H9 (cell line): ENCODE data around the gene FAM162A. TPM values are rescaled to one million over a fixed set of nuclear protein-coding genes. Genes with fewer than 3 reads are reported as not detected.

Experiments used
- DNase-seq: peaks from one replicate; pipeline ENCODE4 v3.0.0-alpha.2; 2017
- H2AFZ ChIP-seq: one replicate; pipeline ENCODE4 v1.6.1; 2013; ENCODE audit warnings: mild to moderate bottlenecking, low read length, control low read depth, moderate library complexity
- H2AK5ac ChIP-seq: 2 replicates; pipeline ENCODE4 v1.6.1; 2013; ENCODE audit warnings: low read length, control low read depth, mixed read lengths; ENCODE audit not compliant: insufficient read length
- H2BK120ac ChIP-seq: one replicate; pipeline ENCODE4 v1.6.1; 2013; ENCODE audit warnings: low read depth, mild to moderate bottlenecking, low read length, control low read depth, inconsistent platforms; ENCODE audit not compliant: poor library complexity, severe bottlenecking
- H2BK12ac ChIP-seq: 2 replicates; pipeline ENCODE4 v1.6.1; 2013; ENCODE audit warnings: low read length, control low read depth, mixed read lengths, low read depth; ENCODE audit not compliant: insufficient read length
- H2BK15ac ChIP-seq: 2 replicates; pipeline ENCODE4 v1.6.1; 2013; ENCODE audit warnings: low read depth, low read length, control low read depth
- H2BK20ac ChIP-seq: one replicate; pipeline ENCODE4 v1.6.1; 2013; ENCODE audit warnings: low read depth, mild to moderate bottlenecking, low read length, control low read depth, inconsistent platforms; ENCODE audit not compliant: poor library complexity, severe bottlenecking
- H2BK5ac ChIP-seq: 2 replicates; pipeline ENCODE4 v1.6.1; 2013; ENCODE audit warnings: low read length, control low read depth, mixed read lengths; ENCODE audit not compliant: insufficient read length
- H3K14ac ChIP-seq: 2 replicates; pipeline ENCODE4 v1.6.1; 2013; ENCODE audit warnings: low read length, control low read depth; ENCODE audit not compliant: insufficient read depth
- H3K18ac ChIP-seq: 2 replicates; pipeline ENCODE4 v1.6.1; 2013; ENCODE audit warnings: low read depth, mild to moderate bottlenecking, mixed read lengths, low read length, control low read depth; ENCODE audit not compliant: insufficient read length
- H3K23ac ChIP-seq: 2 replicates; pipeline ENCODE4 v1.6.1; 2013; ENCODE audit warnings: low read length, control low read depth, mixed read lengths, low read depth; ENCODE audit not compliant: insufficient read length
- H3K23me2 ChIP-seq: 2 replicates; pipeline ENCODE4 v1.6.1; 2013; ENCODE audit warnings: low read depth, mild to moderate bottlenecking, mixed read lengths, low read length, control low read depth; ENCODE audit not compliant: insufficient read length, poor library complexity, severe bottlenecking
- H3K27ac ChIP-seq: 2 replicates; pipeline ENCODE4 v1.5.1; 2013; ENCODE audit warnings: low read length, control low read depth, mixed read lengths, low read depth; ENCODE audit not compliant: insufficient read length
- H3K27me3 ChIP-seq: 2 replicates; pipeline ENCODE4 v1.6.1; 2013; ENCODE audit warnings: low read length, control low read depth, inconsistent platforms; ENCODE audit not compliant: insufficient read depth
- H3K4ac ChIP-seq: 2 replicates; pipeline ENCODE4 v1.6.1; 2013; ENCODE audit warnings: low read depth, mild to moderate bottlenecking, control low read depth, inconsistent platforms, low read length, moderate library complexity
- H3K4me1 ChIP-seq: 2 replicates; pipeline ENCODE4 v1.6.1; 2013; ENCODE audit warnings: low read length, control low read depth, inconsistent platforms; ENCODE audit not compliant: insufficient read depth
- H3K4me2 ChIP-seq: 2 replicates; pipeline ENCODE4 v1.6.1; 2013; ENCODE audit warnings: low read length, control low read depth, mixed read lengths; ENCODE audit not compliant: insufficient read length, insufficient read depth
- H3K56ac ChIP-seq: 2 replicates; pipeline ENCODE4 v1.6.1; 2013; ENCODE audit warnings: low read depth, mild to moderate bottlenecking, mixed read lengths, low read length, control low read depth; ENCODE audit not compliant: insufficient read length
- H3K79me1 ChIP-seq: 2 replicates; pipeline ENCODE4 v1.6.1; 2013; ENCODE audit warnings: low read depth, mild to moderate bottlenecking, moderate library complexity, low read length, control low read depth, inconsistent platforms; ENCODE audit not compliant: insufficient read depth, poor library complexity, severe bottlenecking
- H3K79me2 ChIP-seq: 2 replicates; pipeline ENCODE4 v1.6.1; 2013; ENCODE audit warnings: low read length, control low read depth, inconsistent platforms; ENCODE audit not compliant: insufficient read depth
- H3K9ac ChIP-seq: 2 replicates; pipeline ENCODE4 v1.6.1; 2013; ENCODE audit warnings: low read length, control low read depth, mixed read lengths; ENCODE audit not compliant: insufficient read length; ENCODE audit errors: extremely low read depth
- H3K9me3 ChIP-seq: one replicate; pipeline ENCODE4 v1.6.1; 2013; ENCODE audit warnings: low read depth, low read length, inconsistent platforms; ENCODE audit not compliant: control insufficient read depth
- H3T11ph ChIP-seq: one replicate; pipeline ENCODE4 v1.6.1; 2013; ENCODE audit warnings: mild to moderate bottlenecking, low read length, control low read depth, inconsistent platforms
- H4K20me1 ChIP-seq: one replicate; pipeline ENCODE4 v1.6.1; 2013; ENCODE audit not compliant: control insufficient read depth, insufficient read length, insufficient read depth
- H4K5ac ChIP-seq: 2 replicates; pipeline ENCODE4 v1.6.1; 2013; ENCODE audit warnings: low read depth, mild to moderate bottlenecking, mixed read lengths, low read length, control low read depth; ENCODE audit not compliant: insufficient read length
- H4K8ac ChIP-seq: replicated peaks from 2 replicates; pipeline ENCODE4 v1.6.1; 2013; ENCODE audit warnings: low read length, control low read depth, mixed read lengths, low read depth; ENCODE audit not compliant: insufficient read length
- H4K91ac ChIP-seq: 2 replicates; pipeline ENCODE4 v1.6.1; 2013; ENCODE audit warnings: low read depth, mild to moderate bottlenecking, moderate library complexity, mixed read lengths, low read length, control low read depth; ENCODE audit not compliant: insufficient read length
- H3K27ac Mint-ChIP-seq, 3 experiments: 2 replicates in 2 of 3; 3 replicates in 1 of 3; pipeline ENCODE4 v1.8.0; 2020 to 2021; ENCODE audit warnings: mixed read lengths in 3 of 3, mild to moderate bottlenecking in 1 of 3, moderate library complexity in 1 of 3
- H3K27me3 Mint-ChIP-seq: 2 replicates; pipeline ENCODE4 v1.8.0; 2021; ENCODE audit warnings: low read depth, mild to moderate bottlenecking, moderate library complexity, mixed read lengths
- H3K36me3 Mint-ChIP-seq, 3 experiments: 2 replicates in 2 of 3; 3 replicates in 1 of 3; pipeline ENCODE4 v1.8.0; 2020 to 2021; ENCODE audit warnings: low read depth in 3 of 3, mixed read lengths in 3 of 3; ENCODE audit not compliant: insufficient read depth in 1 of 3
- H3K4me1 Mint-ChIP-seq, 2 experiments: 2 replicates each; pipeline ENCODE4 v1.8.0; 2020; ENCODE audit warnings: mixed read lengths in 2 of 2
- H3K4me3 Mint-ChIP-seq, 2 experiments: 2 replicates in 1 of 2; 3 replicates in 1 of 2; pipeline ENCODE4 v1.8.0; 2020 to 2021; ENCODE audit warnings: mild to moderate bottlenecking in 2 of 2, mixed read lengths in 2 of 2, moderate library complexity in 1 of 2
- H3K9me3 Mint-ChIP-seq, 2 experiments: 2 replicates in 1 of 2; 3 replicates in 1 of 2; pipeline ENCODE4 v1.8.0; 2020; ENCODE audit warnings: mild to moderate bottlenecking in 2 of 2, mixed read lengths in 2 of 2, moderate library complexity in 1 of 2
- CTCF ChIP-seq: fragments of 200-600 bp; sonication (generic); conservative IDR thresholded peaks from 3 replicates; pipeline ENCODE4 v1.8.0; 2021; ENCODE audit warnings: antibody characterized with exemption, mild to moderate bottlenecking
- WGBS: extraction: QIAGEN DNeasy Blood & Tissue Kit; methylation state at CpG from one replicate; pipeline ENCODE4 v1.1.7; 2013; ENCODE audit warnings: missing lambda C conversion rate, low lambda C conversion rate, mixed read lengths; ENCODE audit not compliant: insufficient read length; ENCODE audit errors: extremely low coverage; 5-methylcytosine and 5-hydroxymethylcytosine counted together
- total RNA-seq: library from RNA; stranded (reverse); gene quantifications from 2 replicates; pipeline ENCODE4 v1.2.1, GENCODE V29; 2021

Gene FAM162A
- total RNA-seq, 1 experiment from 2014 or later: 78.5 TPM

- Mint-ChIP-seq H3K36me3 (peaks cover 0 to 10% (median 7%) of the 10 kb centered on the region in 3 experiments; a peak in 4 of 7 replicates), H3K4me1 (peaks cover 0 to 8% of the 10 kb centered on the region in 2 experiments; a peak in 2 of 4 replicates), H3K9me3 (no peaks in the 10 kb centered on the region), H3K4me3 (no peak overlapping the region), H3K27ac (no peak overlapping the region), H3K27me3 (no peaks in the 10 kb centered on the region)
- Histone ChIP-seq H3K4me1 (no peaks in the 10 kb centered on the region), H4K5ac (no peak overlapping the region), H3K27ac (no peak overlapping the region), H4K8ac (no peak overlapping the region), H3K23me2 (no peaks in the 10 kb centered on the region), H3K23ac (no peak overlapping the region), H3K4ac (no peak overlapping the region), H4K20me1 (no peaks in the 10 kb centered on the region), H3K27me3 (no peaks in the 10 kb centered on the region), H2BK15ac (no peak overlapping the region), H2BK20ac (no peak overlapping the region), H3K56ac (no peak overlapping the region), H2BK120ac (no peak overlapping the region), H3K4me2 (no peak overlapping the region), H2BK5ac (no peak overlapping the region), H4K91ac (no peak overlapping the region), H3K14ac (no peak overlapping the region), H3K18ac (no peak overlapping the region), H2AK5ac (no peak overlapping the region), H2BK12ac (no peak overlapping the region), H3K79me2 (no peaks in the 10 kb centered on the region), H3K79me1 (no peaks in the 10 kb centered on the region), H3K9me3 (no peaks in the 10 kb centered on the region), H2AFZ (no peak overlapping the region), H3K9ac (no peak overlapping the region), H3T11ph (no peak overlapping the region)
- no peak for DNase-seq
- TF ChIP-seq CTCF: no peak
- WGBS: no CpG with 5 or more reads among the region's 1 CpG
Measured at GRCh38 chr3:122397201-122397600, 13.2 kb downstream of the FAM162A start.
